EH (cell line): ENCODE results near the gene CALHM4.
"Not testable (repeated sequence)": the region's sequence is repeated elsewhere in the genome, so short reads cannot be mapped to it uniquely, and the experiment has no call there.

Experiments
- DNase-seq: peaks from one replicate; pipeline ENCODE4 v3.0.0-alpha.2; 2015; ENCODE audit warnings: low read depth

The CALHM4 gene

DNA sequence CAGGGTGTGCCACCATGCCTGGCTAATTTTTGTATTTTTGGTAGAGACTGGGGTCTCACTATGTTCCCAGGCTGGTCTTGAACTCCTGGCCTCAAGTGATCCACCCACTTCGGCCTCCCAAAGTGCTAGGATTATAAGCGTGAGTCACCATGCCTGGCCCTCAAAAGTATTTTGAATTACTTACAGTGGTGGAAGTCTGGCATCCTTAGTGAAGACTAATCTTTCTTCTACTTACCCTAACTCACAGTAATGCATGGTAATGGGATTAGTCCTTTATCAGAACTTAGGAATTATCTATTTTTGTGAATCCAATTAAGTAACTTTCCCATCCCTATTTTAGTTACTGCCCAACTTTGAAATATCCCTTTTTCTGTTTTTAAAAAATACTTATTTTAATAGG, 21.7 kb downstream of the CALHM4 start:
- DNase-seq: no peak

DNA sequence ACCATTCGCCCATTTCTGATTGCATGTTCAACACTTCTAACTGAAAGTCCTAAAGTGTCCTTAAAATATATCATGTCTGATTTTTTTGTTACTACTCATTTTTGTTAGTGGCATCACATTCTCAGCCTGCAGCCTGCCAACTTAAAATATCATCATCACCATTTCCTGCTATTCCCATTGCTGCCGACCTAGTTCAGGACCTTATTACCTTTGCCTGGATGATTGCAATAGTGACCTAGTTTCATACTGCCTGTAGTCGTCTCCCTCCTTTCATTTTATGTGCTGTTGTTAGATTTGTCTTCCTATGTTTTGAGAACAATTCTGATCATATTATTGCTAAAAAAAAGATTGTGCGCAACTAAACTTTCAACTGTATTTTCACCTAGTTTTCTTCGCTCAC, 23.9 kb downstream of the CALHM4 start:
- DNase-seq: no peak

DNA sequence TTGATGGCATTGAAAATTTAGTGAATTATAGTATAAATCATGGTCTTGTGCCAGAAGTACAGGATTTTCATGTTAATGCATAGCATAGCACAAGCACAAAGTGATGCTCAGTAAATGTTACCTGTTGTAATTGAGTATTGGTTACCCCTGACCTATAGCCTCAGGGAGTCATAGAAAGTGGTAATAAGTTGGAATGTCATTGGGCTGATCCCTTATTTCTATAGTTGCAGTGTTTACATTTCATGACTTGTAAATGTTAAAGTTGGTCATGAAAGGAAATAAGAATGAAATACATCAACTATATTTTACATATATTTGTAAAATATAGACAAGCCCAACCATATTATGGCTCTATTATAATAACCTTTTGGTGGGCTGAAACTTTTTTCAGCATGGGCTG, 24.8 kb downstream of the CALHM4 start:
- DNase-seq: no peak

DNA sequence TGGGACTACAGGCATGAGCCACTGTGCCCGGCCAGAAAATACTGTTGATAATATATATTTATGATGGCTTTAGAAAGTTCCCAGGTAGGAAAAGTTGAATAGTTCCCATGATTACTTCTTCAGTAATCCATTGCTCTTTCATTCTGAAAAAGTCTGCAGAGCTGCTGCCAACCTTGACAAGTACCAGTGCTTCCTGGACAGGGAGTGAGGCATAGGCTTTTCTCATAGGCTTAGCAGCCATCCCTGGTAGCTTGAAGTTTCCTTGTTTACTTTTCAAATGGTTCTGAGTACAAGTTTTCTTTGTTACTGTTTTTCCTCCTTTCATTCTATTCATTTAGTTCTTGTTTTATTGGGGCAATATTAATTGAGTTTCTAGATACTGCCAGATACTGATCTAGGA, 25.6 kb downstream of the CALHM4 start:
- peak; percentile 28 for DNase-seq

DNA sequence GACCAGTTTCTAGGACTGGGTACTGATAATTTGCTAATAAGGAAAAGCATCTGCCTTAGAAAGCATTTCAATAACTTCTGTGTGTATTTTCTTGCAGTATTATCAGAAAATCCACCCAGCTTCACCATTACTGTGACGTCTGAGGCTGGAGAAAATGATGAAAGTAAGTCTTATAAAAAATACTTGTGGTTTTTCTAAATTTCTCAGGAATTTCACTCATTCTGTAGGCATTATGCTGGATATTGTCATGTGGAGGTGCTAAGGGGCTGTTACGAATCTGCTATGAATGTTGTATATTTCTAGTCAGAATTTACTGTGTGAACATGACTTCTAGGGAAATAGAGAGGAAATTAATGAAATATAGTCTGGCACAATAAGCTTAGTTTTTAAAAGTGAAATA, 26.6 kb downstream of the CALHM4 start:
- peak; percentile 86 for DNase-seq

DNA sequence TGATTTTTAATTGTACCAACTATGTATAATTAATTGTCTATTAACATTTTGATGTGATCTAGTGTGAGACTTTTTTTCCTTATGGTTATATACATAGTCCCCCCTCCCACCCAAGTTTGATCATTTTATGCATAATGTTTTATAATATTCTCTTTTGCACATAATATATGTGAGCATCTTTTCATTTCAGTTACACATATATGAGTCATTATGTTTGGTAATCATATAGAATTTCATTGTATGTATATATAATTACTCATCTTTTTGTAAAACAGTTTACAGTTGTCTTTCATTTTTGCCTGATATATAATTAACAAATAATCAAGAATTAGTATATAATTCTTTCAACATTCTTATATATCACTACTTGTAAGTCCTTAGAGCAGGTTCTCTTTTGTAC, 32.7 kb downstream of the CALHM4 start:
- DNase-seq: no peak

DNA sequence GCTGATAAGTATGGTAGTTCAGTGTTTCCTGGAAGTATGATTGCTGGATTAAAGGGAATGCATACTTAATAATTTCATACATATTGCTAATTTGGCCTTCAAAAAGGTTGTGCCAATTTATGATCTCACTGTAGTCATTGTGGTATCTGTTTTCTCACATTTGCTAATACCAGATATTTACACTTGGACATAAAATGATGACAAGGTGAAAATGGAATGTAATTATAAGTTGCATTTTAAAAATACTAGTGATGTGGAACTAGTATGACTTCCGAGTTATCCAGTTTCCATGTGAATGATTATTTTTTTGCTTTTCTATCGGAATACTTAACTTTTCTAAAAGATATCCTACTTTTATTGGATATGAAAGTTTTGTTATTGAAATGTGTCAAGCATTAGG, 33.2 kb downstream of the CALHM4 start:
- no peak for DNase-seq

DNA sequence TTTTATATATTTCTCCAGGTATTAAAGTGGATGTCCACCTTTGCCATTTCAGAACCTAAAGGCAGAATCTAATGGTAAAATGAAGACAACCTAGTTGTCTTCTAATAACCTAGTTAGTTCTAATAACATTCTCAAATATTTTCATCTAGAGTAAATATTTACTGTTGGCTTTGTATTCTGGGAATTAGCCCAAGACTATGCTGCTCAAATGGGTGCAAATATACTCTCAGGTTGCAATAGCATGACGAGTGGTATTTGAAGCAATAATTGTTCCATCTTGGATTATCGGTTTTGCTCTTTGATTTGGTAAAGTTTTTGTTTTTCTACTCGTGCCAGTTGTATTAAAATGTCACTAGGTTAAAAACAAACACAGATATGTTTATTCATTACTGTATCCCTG, 41.7 kb downstream of the CALHM4 start:
- no peak for DNase-seq

DNA sequence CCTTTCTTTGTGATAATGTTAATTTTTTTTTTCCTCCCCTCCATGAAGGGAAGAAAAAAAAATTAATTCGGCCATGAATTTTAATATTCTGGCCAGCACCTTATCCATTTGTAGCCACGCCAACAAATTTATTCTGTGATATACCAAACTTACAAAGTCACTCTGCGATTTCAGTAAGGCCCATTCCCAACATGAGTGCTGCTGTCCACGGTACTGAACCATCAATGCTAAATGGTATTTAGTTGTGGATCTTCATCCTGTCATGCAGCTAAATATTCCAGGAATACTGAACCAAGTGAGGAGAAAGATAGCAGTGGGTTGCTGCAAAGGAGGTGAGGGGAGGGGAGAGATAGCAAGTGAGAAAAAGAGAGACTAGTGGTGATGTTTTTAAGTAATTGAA, 43.3 kb downstream of the CALHM4 start:
- DNase-seq: peak; percentile 48

DNA sequence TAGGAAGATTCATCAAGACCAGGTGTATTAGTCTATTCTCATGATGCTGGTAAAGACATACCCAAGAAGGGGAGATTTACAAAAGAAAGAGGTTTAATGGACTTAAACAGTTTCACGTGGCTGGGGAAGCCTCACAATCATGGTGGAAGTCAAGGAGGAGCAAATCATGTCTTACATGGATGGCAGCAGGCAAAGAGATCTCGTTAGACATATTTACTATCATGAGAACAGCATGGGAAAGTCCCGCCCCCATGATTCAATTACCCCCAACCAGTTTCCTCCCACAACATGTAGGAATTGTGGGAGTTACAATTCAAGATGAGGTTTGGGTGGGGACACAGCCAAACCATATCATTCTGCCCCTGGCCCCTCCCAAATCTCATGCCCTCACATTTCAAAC, 50.4 kb downstream of the CALHM4 start:
- not testable (repeated sequence) for DNase-seq

DNA sequence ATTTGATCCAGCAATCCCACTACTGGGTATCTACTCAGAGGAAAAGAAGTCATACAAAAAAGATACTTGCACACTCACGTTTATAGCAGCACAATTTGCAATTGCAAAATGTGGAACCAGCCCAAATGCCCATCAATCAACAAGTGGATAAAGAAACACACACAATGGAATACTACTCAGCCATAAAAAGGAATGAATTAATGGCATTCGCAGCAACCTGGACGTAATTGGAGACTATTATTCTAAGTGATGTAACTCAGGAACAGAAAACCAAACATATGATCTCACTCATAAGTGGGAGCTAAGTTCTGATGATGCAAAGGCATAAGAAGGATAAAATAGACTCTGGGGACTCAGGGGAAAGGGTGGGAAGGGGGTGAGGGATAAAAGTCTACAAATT, 51.3 kb downstream of the CALHM4 start:
- not testable (repeated sequence) for DNase-seq

DNA sequence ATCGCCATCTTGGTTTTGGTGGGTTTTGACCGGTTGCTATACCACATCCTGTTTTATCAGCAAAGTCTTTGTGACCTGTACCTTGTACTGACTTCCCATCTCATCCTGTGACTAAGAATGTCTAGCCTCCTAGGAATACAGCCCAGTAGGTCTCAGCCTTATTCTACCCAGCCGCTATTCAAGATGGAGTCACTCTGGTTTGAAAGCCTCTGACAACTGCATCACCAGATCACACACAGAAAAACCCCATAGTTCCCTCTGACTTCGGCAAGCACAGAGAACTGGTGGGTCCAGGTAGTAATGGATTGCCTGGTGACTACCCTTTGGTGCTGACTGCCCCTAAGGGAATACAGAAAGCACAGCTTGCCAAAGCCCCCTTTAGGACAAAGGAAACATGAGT, 52.4 kb downstream of the CALHM4 start:
- DNase-seq: no peak
